HG03460 (cell line): ENCODE measurements around the gene KBTBD13.
"Not testable (repeated sequence)": the region's sequence is repeated elsewhere in the genome, so short reads cannot be mapped to it uniquely, and the experiment has no call there.

Experiments
- ATAC-seq: cut with Tn5 transposase; IDR thresholded peaks from one replicate; pipeline ENCODE4 v1.9.1; 2021; ENCODE audit not compliant: unreplicated experiment

The KBTBD13 gene

GRCh38 chr15:65087873-65088642, 11.5 kb downstream of the KBTBD13 start:
- ATAC-seq = no peak

- no peak for ATAC-seq
Observed at GRCh38 chr15:65088643-65089021, 12.1 kb downstream of the KBTBD13 start.

DNA sequence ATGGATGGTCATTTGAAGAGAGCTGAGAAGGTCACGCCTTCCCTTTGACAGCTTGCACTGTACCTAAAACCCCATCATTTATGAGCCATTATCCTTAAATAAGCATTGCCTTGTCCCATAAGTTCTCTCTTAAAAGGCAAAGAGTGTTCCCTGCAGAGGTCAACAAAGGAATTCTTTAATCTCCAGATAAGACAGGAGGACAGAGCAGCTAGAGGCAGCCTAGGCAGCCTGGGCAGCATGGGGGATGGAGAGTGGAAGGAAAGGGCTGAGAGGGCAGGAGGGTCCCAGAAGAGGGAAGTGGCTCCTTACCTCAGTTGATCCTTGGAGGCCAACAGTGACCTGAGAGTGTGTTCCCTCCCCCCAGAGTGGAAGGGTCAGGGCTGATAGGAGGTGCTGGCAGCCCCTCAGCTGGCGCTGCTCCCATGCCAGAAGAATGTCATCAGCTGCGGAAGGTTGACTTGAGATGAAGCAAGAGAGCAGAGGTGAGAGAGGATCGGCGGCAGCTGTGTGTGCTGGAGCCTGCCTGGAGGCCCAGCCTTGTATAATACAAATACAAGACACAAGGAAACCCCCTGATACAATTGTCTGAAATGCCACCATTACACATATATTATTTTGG, 12.8 kb downstream of the KBTBD13 start:
- ATAC-seq = no peak

GRCh38 chr15:65091946-65092770, 15.6 kb downstream of the KBTBD13 start:
- ATAC-seq = no peak

GRCh38 chr15:65092911-65093792, 16.6 kb downstream of the KBTBD13 start:
- ATAC-seq = no peak

GRCh38 chr15:65093793-65094170, 17.2 kb downstream of the KBTBD13 start:
- ATAC-seq = not testable (repeated sequence)

DNA sequence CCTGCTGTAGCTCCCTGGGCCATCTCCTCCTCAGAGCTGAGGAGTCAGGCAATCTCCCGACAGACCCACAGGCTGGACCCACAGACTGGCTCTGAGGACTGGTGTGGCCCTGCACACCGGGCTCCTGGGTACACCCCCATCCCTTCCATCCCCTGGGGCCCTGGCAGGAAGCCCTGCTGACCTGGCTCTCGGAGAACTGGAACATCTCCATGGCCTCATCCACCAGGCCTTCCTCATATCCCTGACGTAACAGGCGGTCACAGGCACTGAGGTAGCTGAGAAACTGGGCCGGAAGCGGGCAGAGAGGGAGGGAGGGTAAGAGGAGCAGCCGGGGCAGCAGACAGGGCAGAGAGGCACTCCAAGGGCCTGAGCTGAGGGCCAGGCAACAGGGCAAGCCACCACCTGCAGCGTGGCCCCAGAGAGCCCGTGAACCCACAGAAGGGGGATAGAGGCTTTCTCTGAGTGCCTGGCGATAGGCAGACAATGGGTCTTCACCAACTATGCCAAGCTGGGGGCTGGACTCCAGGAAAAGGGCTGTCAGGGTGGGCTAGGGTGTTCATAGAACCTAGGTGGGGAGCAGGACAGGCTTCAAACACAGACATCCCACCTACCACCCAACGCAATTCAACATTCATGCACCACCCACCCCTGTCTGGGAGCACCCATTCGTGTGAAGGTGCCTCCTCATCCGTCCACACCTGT, 17.9 kb downstream of the KBTBD13 start:
- no peak for ATAC-seq

DNA sequence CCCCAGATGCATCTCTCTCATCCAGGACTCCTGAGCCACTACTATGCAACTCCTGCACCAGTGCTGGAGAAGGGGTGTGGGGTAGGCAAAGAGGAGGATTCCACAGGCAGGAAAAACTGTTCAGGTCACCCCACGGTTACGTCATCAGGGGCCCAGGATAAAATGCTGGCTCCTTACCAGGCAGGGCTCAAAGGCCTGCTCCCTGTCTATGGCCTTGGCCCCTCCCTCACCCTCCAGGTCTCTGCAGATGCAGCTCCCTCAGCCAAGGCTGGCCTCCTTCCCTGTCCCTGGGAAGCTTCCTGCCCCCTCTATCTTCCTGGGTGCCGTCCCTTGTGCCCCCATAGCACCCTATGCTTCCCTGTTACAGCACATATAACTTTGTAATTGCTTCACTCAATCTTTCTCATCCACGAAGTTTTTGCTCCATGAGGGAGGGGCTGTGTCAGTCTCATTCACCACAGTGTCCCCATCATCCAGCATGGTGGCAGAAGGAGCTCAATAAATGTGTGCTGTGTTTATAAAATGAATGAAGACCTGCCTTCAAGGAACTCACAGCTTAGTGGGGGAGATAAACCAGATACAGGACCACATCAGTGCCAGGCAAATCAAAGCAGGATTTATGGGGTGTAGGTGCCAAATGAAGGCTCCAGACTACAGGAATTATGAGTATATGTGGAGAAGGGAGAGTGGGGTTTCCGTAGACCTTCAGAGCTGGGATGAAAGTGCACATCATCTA, 18.6 kb downstream of the KBTBD13 start:
- ATAC-seq = no peak

GRCh38 chr15:65095747-65096104, 19.2 kb downstream of the KBTBD13 start:
- ATAC-seq = no peak

DNA sequence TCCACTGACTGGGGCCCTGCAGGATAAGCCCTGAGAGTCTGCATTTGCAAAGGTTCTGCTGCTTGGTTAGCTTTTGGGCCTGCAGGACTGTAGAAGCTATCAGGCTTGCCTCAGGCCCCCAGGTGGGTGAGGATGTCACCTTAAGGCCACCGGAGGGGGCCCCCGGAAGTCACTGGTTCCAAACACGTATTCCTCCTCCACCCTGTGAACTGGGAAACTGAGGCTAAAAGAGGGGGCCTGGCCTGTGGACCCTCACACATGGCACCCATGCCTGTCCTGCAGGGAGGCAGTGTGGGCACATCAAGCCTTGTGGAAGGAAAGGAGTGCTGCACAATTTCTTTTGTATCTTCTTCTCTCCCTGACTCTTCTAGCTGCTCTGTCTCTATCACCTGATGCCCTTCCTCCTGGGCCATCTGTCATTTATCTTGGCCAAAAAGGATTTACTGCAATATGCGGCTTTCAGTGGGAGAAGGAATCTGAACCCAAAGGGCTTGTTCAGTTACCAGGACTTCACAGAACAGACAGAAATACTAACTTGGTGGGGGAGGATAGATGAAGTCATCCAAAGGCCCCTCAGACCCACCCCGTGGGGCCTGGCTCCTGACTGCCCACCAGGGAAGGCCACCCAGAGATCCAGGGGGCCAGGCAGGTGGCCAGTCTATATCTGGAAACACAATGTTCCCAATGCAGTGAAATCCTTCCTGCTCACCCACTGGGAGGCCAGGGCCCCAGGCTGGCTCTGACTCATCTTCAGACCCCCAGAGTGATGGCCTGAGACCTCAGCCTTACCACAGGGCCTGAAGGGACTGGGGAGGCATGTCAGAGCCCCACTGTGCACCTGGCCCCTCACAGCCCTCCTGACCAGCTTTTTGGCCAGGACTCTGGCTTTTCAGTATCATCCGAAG, 20.2 kb downstream of the KBTBD13 start:
- ATAC-seq = no peak

DNA sequence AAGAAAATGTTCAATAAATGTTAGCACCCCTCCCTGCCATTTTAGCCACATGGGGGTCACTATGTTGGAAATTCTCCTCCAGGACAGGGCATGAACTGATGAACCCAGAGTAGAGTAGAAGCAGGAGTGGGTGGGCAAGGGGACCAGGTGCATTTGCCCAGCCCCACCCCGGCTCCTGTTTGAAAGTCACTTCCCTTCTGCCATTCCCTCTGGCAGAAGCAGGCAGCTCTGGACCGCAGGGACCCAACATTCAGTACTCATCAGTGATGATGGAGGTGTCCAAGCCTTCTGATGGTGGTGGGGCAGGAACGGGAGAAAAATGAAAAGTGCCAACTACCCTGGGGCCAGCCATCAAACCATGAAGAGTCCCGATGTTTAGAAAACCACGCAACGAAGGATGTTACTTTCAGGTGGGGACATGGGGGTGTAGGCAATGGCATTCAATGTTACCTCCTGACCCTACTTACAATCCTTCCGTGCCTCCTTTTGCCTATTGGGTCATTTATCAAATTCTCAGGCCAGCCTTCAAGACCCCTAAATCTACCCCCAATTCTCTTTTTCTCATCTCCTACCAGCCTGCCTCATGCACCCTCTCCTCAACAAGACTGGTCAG, 21.2 kb downstream of the KBTBD13 start:
- ATAC-seq = no peak

DNA sequence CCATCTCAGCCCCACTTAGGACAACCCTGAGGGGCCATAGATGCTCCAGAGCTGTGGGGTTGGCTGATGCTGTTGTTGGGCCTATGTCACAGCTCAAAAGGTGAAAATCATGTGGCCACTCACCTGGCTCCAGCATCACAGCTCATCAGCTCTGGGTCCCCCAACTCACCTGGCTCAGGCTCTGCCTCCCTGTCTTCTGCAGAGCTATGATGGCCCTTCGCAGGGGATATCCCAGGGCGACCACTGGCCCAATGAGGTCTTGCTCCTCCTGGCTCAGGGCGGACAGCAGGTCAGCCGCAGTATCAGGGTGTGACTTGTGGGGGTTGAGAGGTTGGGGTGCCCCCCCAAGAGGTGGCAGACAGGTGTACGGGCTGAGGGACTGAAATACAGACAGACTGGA, 22.8 kb downstream of the KBTBD13 start:
- no peak for ATAC-seq

DNA sequence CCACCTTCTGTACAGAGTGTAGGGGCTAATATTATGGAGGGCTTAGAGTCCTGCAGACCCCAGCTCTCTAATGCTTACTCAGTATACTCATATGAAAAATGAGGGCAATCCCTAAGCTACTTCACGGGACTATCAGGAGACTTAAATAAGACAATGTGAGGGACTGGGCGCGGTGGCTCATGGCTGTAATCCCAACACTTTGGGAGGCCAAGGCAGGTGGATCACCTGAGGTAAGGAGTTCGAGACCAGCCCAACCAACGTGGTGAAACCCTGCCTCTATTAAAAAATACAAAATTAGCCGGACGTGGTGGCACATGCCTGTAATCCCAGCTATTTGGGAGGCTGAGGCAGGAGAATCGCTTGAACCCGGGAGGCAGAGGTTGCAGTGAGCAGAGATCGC, 23.3 kb downstream of the KBTBD13 start:
- not testable (repeated sequence) for ATAC-seq

- ATAC-seq = no peak
Observed at GRCh38 chr15:65100442-65100841, 23.9 kb downstream of the KBTBD13 start.

GRCh38 chr15:65101411-65101890, 24.9 kb downstream of the KBTBD13 start:
- no peak for ATAC-seq

DNA sequence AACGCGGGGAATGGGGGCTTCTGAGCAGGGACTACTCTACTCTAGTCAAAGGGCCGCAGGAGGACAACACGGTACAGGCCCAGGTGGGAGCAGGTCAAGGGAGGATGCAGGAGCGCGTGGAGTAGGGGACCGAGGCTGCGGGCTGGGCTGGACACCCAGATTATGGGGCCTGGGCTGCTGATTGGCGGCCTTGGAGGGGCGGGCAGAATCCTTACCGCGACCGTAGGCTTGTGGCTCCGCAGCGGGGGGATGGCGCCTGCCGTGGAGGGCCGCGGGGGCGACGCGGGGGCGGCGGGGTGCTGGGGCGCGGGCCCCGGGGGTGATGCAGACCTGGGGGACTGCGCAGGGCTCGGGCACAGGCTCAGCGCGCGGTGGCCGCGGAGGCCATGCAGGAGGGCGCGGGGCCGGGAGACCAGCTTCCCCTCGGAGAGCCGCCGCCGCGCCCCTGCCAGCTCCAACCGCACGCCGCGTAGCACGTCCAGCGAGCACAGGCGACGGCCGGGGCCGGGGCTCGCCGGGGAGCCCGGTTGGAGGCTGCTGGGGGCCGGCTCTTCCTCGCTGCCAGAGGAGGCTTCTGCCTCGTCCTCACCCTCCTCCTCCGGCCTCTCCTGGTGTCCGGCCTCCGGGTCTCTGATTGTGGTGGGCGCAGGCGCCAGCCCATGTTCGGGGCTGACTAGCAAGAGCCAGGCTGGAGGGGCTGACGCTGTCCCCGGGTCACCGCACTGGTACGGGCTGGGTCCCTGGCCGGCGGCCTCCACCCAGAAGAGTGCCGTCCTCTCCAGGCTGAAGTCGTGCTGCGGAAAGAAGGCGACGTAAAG, 25.6 kb downstream of the KBTBD13 start:
- no peak for ATAC-seq

DNA sequence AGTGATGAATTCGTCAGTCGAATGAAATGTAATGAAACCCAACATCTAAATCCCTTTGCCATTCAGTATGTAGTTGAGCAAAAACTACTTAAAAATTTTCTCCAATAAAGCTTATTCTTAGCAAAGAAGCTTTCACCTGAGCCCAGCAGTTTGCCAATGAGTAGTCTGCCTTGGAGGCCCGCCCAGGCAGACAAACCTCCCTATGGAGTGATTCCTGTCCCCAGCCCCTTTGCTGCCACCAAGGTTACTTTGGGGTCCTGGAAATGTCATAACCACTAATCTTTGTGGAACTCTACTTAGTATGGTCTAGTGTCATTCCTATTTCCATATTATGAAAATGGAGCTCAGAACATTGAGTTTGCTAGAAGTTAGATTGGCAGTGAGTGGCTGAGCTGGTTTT, 26.4 kb downstream of the KBTBD13 start:
- ATAC-seq = no peak
